GM12872 (cell line): ENCODE results near the gene WRAP53.

Experiments
- CTCF ChIP-seq: IDR thresholded peaks from 3 replicates; pipeline ENCODE4 v1.5.1; 2011; ENCODE audit warnings: low read depth, mild to moderate bottlenecking, low read length, moderate library complexity; ENCODE audit not compliant: insufficient read depth

WRAP53 gene

GRCh38 chr17:7701681-7702080 lies 13.4 kb downstream of the WRAP53 start:
- TF ChIP-seq CTCF: no peak

- TF ChIP-seq CTCF: no peak
These were observed 14.5 kb downstream of the WRAP53 start for GRCh38 chr17:7702776-7703175.

GRCh38 chr17:7703584-7704479 lies 15.6 kb downstream of the WRAP53 start:
- no peak for TF ChIP-seq CTCF

GRCh38 chr17:7704601-7705268 lies 16.5 kb downstream of the WRAP53 start, which contains the start of gene EFNB3:
Gene EFNB3, plus strand, starts transcription at chr17:7705202. Its CDS starts 397 bp downstream, at chr17:7705599.
- no peak for TF ChIP-seq CTCF

- no peak for TF ChIP-seq CTCF
These were observed 17.3 kb downstream of the WRAP53 start for GRCh38 chr17:7705269-7706255.

- TF ChIP-seq CTCF: no peak
These were observed 18.5 kb downstream of the WRAP53 start for GRCh38 chr17:7706631-7707354.
